Ovary (tissue), 9 donors: Measurements from ENCODE around the gene SEC11C. TPM values are rescaled to one million over a fixed set of nuclear protein-coding genes. Genes with fewer than 3 reads are reported as not detected.
"Not testable (repeated sequence)": the region's sequence is repeated elsewhere in the genome, so short reads cannot be mapped to it uniquely, and the experiment has no call there.

ENCODE experiments used
- DNase-seq, 5 donors: peaks; one replicate each; pipeline ENCODE4 v3.0.0-alpha.2; 2019 to 2020
- H3K27ac ChIP-seq, 2 donors: fragments of 200-600 bp; one replicate each; pipeline versions ENCODE4 v1.5.1 to v1.8.0; 2019 to 2022
- H3K27me3 ChIP-seq: fragments of 200-600 bp; one replicate; pipeline ENCODE4 v1.8.0; 2022
- H3K36me3 ChIP-seq: fragments of 200-600 bp; sonication (generic); one replicate; pipeline ENCODE4 v1.5.1; 2019
- H3K4me1 ChIP-seq: one replicate; pipeline ENCODE4 v1.8.1; 2013; ENCODE audit warnings: mild to moderate bottlenecking, moderate library complexity; ENCODE audit not compliant: insufficient read depth
- H3K4me3 ChIP-seq: fragments of 200-600 bp; sonication (generic); one replicate; pipeline ENCODE4 v1.5.1; 2017
- H3K9me3 ChIP-seq, 2 donors: fragments of 200-600 bp in 1 of 2; sonication (generic) in 1 of 2; one replicate each; pipeline versions ENCODE4 v1.5.1 to v1.8.1; 2013 to 2019; ENCODE audit warnings: mild to moderate bottlenecking in 1 of 2, moderate library complexity in 1 of 2
- CTCF ChIP-seq, 3 donors: fragments of 450-650 bp in 2 of 3; fragments of 200-600 bp in 1 of 3; IDR thresholded peaks; one replicate each; pipeline versions ENCODE4 v1.5.1 to v1.8.0; 2016 to 2022; ENCODE audit warnings: antibody characterized with exemption in 3 of 3, mild to moderate bottlenecking in 1 of 3
- EP300 ChIP-seq: sonication (generic); formaldehyde crosslinking; IDR thresholded peaks from one replicate; pipeline ENCODE4 v1.6.1; 2017; ENCODE audit warnings: antibody characterized with exemption
- POLR2A ChIP-seq: fragments of 450-650 bp; IDR thresholded peaks from one replicate; pipeline ENCODE4 v1.6.1; 2017; ENCODE audit warnings: antibody characterized with exemption, mild to moderate bottlenecking, moderate library complexity
- WGBS, 3 donors: extraction: QIAGEN DNeasy Blood & Tissue Kit in 1 of 3; methylation state at CpG; one replicate each; pipeline versions ENCODE4 v1.1.5 to v1.1.7; 2013 to 2017; 5-methylcytosine and 5-hydroxymethylcytosine counted together
- intact Hi-C, 4 donors: fragments of 100-400 bp; cut with DNase I; formaldehyde crosslinking; loops; one replicate each; pipeline versions ENCODE4 v1.11.0 to v1.15.1; 2022 to 2023
- polyA plus RNA-seq, 2 donors: library from polyadenylated mRNA; stranded (reverse); fragments of 200-250 nt in 1 of 2; fragments of 350-450 nt in 1 of 2; fragmentation: Illumina TruSeq in 1 of 2; extraction: RNeasy Lipid Tissue Mini Kit (QIAGEN cat#74804) in 1 of 2; gene quantifications; one replicate each; pipeline ENCODE4 v1.2.3, GENCODE V29; 2013 to 2014
- total RNA-seq, 7 donors: library from RNA; depleted of rRNA in 2 of 7; stranded (reverse); fragments of >200 nt in 2 of 7; fragmentation: NEBNext Ultra II Directional in 3 of 7; extraction: Animal tissue kit (Norgen Biotek cat#: 25700) in 3 of 7; gene quantifications; one replicate each; pipeline versions ENCODE4 v1.1.0 to v1.2.4, GENCODE V29; 2016 to 2023
- donor health status: DM: no; HTN: no; CAD: no; lungs with moderate emphysema.
- donor health status: DM: no; HTN: no; CAD: no.
- donor health status: Bipolar disorder and iron deficiency.
- donor health status: DM: yes; HTN: yes; CAD: no.
- donor health status: DM: no; HTN: no; CAD: no.
- donor health status: DM: yes; HTN: yes; CAD: no.

SEC11C gene
- total and polyA plus RNA-seq, 9 donors = 14.4 to 68.4 (median 32.2) TPM

DNA sequence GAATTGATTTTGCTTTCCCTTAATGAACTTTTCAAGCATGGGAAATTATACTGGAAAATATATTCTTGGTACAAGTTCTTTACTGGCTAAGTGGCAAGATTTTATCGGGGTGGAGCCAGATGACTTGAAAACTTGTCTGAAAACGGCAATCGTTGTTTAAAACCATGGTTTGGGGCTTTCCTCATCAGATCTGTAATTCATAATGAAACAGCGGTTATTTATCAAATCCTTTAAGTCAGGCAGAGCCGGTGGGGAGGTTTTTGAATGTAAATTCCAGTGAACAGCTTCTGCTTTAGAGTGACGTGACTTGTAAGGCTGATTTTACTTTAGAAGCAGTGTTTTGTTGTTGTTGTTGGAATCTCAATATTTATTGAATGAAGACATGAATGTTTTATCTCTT lies 2.6 kb downstream of the SEC11C start:
- TF ChIP-seq EP300 (no peak), POLR2A (no peak), CTCF (IDR thresholded peaks at IDR 0.05) (no peak)
- Histone ChIP-seq H3K4me1 (peaks cover 4% of the 10 kb centered on the region), H3K27ac (no peak overlapping the region), H3K4me3 (no peak overlapping the region), H3K36me3 (no peaks in the 10 kb centered on the region), H3K9me3 (no peaks in the 10 kb centered on the region), H3K27me3 (no peaks in the 10 kb centered on the region)
- intact Hi-C loops = no loop called here
- DNase-seq = no peak
- 81 to 85% (median 83%) methylated on average over 6 of the region's 6 CpGs for WGBS, 3 donors

DNA sequence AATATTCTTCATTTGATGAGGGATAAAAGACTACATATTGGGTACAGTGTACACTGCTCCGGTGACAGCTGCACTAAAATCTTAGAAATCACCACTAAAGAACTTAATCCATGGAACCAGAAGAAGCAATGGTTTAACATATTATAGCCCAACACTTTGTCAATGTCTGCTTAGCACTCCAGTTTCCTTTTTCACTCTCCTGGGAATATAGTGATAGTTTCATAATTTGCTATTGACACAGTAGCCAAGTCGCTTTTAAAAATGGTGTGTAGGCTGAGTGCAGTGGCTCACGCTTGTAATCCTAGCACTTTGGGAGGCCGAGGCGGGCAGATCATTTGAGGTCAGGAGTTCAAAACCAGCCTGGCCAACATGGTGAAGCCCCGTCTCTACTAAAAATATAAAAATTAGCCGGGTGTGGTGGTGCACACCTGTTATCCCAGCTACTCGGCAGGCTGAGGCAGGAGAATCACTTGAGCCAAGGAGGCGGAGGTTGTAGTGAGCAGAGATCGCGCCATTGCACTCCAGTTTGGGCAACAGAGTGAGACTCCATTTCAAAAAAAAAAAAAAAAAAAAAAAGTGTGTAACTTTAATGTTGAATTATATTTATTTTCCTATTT lies 3.2 kb downstream of the SEC11C start:
- H3K4me3 ChIP-seq, H3K27ac ChIP-seq, intact Hi-C loops, H3K4me1 ChIP-seq, H3K27me3 ChIP-seq, DNase-seq, H3K36me3 ChIP-seq, H3K9me3 ChIP-seq: not testable (repeated sequence)
- 87 to 92% (median 91%) methylated on average over 11 of the region's 11 CpGs for WGBS, 3 donors

DNA sequence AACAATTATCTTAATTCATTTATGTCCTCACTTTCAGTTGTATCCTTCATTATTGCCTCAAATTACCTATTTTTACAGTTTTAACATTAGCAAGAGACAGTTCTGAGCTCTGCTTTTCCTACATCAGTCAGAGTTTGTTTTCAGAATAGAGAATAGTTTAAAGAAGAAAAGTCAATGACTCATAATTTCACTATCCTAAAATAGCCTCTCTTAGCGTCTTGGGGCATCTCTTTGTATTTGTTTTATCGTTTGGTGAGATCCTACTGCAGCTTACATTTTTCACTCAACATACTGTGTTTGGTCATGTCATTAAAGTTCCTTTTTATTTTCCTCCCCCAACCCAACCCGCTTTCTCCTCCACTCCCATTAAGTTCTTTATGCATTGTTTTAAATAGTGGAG lies 3.8 kb downstream of the SEC11C start:
- Histone ChIP-seq H3K4me1 (peaks cover 4% of the 10 kb centered on the region), H3K27me3 (no peaks in the 10 kb centered on the region), H3K4me3 (no peak overlapping the region), H3K36me3 (no peaks in the 10 kb centered on the region), H3K27ac (no peak overlapping the region), H3K9me3 (no peaks in the 10 kb centered on the region)
- no peak for DNase-seq
- intact Hi-C loops = no loop called here
- TF ChIP-seq EP300 = no peak
- TF ChIP-seq POLR2A = no peak
- TF ChIP-seq CTCF (IDR thresholded peaks at IDR 0.05) = no peak
- 31 to 45% (median 37%) methylated on average over 3 of the region's 3 CpGs for WGBS, 3 donors

GRCh38 chr18:59144483-59144882 lies 4.8 kb downstream of the SEC11C start:
- Histone ChIP-seq H3K27me3 (no peaks in the 10 kb centered on the region), H3K27ac (no peak overlapping the region), H3K4me1 (peaks cover 4% of the 10 kb centered on the region), H3K9me3 (no peaks in the 10 kb centered on the region), H3K36me3 (no peaks in the 10 kb centered on the region), H3K4me3 (no peak overlapping the region)
- intact Hi-C loops = no loop called here
- no peak for DNase-seq
- TF ChIP-seq EP300 = no peak
- TF ChIP-seq POLR2A = no peak
- no peak for TF ChIP-seq CTCF (IDR thresholded peaks at IDR 0.05)

GRCh38 chr18:59145055-59145454 lies 5.4 kb downstream of the SEC11C start:
- WGBS, 3 donors = 57 to 80% (median 59%) methylated on average over 4 of the region's 4 CpGs
- H3K4me3 ChIP-seq = no peak overlapping the region
- TF ChIP-seq POLR2A = no peak
- no peak for TF ChIP-seq CTCF (IDR thresholded peaks at IDR 0.05)
- no peak for TF ChIP-seq EP300
- H3K36me3 ChIP-seq = no peaks in the 10 kb centered on the region
- intact Hi-C loops = no loop called here
- no peaks in the 10 kb centered on the region for H3K9me3 ChIP-seq
- no peak for DNase-seq
- no peak overlapping the region for H3K27ac ChIP-seq
- no peaks in the 10 kb centered on the region for H3K27me3 ChIP-seq
- H3K4me1 ChIP-seq = peaks cover 4% of the 10 kb centered on the region
